NCI-H2196 treated with DMSO at 0.1 percent for 48 hours (cell line): ENCODE results near the gene STPG3.
A peak's percentile ranks its signal among the peaks of the same experiment; 100 is the strongest.

Experiments used
- DNase-seq: peaks from one replicate; lab custom pipeline; 2025; ENCODE audit not compliant: unreplicated experiment; lab: John Stamatoyannopoulos, UW

STPG3 gene

GRCh38 chr9:137278061-137278701 lies 27.1 kb downstream of the STPG3 start:
- DNase-seq = no peak

- no peak for DNase-seq
Measured at GRCh38 chr9:137278721-137279711, 27.9 kb downstream of the STPG3 start.

GRCh38 chr9:137279741-137280473 lies 28.8 kb downstream of the STPG3 start:
- no peak for DNase-seq

- no peak for DNase-seq
Measured at GRCh38 chr9:137280474-137281344, 29.6 kb downstream of the STPG3 start.

GRCh38 chr9:137281345-137282116 lies 30.4 kb downstream of the STPG3 start:
- DNase-seq = no peak

- DNase-seq = peak; percentile 44
Measured at GRCh38 chr9:137286975-137287383, 35.9 kb downstream of the STPG3 start.

- DNase-seq = no peak
Measured at GRCh38 chr9:137293094-137293481, 42.0 kb downstream of the STPG3 start.

GRCh38 chr9:137293482-137294090 lies 42.5 kb downstream of the STPG3 start:
- no peak for DNase-seq

GRCh38 chr9:137294091-137294680 lies 43.1 kb downstream of the STPG3 start:
- no peak for DNase-seq

GRCh38 chr9:137294681-137295237 lies 43.7 kb downstream of the STPG3 start:
- DNase-seq = no peak

GRCh38 chr9:137295238-137295811 lies 44.2 kb downstream of the STPG3 start:
- DNase-seq = no peak

- no peak for DNase-seq
Measured at GRCh38 chr9:137295849-137296669, 45.0 kb downstream of the STPG3 start.

- DNase-seq = no peak
Measured at GRCh38 chr9:137296670-137297664, 45.9 kb downstream of the STPG3 start.

- no peak for DNase-seq
Measured at GRCh38 chr9:137297966-137298365, 46.9 kb downstream of the STPG3 start.

- DNase-seq = no peak
Measured at GRCh38 chr9:137298401-137299202, 47.5 kb downstream of the STPG3 start.

- no peak for DNase-seq
Measured at GRCh38 chr9:137299203-137299565, 48.1 kb downstream of the STPG3 start.
